Stimulated activated CD8-positive, alpha-beta memory T cell treated with anti-CD3 and anti-CD28 coated beads, Interleukin-15, amount 100 ng/mL, for 1 hour (primary cell): ENCODE measurements around the gene STYXL1.

Experiments
- DNase-seq: peaks from one replicate; pipeline ENCODE4 v3.0.0-alpha.2; 2020; ENCODE audit warnings: low read depth

Gene STYXL1

DNA sequence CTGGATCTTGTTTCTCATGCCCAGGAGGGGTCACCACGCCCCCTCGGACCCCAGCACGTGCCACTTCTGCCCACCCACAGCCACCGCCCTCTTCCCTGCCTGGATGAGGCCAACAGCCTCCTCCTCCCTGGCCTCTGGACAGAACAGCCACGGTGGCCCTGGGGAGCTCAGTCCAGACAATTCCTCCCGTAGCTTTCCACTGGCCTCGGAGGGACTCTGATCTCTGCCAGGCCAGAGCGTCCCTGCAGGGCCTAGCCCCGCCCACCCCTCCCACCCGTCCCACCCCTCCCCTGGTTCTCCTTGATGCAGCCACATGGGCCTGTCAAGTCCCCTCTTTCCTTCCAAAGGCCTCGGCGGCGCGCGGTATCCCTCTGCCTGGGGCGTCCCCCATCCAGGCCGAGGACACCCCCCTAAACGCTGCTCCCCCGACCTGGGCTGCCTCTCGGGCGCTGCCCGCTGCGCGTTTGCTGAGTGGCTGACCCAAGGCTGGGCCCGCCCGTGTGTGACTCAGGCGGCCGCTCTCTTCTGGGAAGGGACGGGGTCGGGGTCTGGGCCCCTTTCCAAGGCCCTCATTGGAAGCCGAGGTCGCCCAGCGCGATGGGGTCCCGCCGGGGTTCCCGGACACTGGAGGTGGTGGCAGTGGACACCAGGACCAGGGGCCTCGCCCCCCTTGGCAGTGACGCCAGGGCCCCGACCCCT lies 54.0 kb downstream of the STYXL1 start:
- DNase-seq = no peak

DNA sequence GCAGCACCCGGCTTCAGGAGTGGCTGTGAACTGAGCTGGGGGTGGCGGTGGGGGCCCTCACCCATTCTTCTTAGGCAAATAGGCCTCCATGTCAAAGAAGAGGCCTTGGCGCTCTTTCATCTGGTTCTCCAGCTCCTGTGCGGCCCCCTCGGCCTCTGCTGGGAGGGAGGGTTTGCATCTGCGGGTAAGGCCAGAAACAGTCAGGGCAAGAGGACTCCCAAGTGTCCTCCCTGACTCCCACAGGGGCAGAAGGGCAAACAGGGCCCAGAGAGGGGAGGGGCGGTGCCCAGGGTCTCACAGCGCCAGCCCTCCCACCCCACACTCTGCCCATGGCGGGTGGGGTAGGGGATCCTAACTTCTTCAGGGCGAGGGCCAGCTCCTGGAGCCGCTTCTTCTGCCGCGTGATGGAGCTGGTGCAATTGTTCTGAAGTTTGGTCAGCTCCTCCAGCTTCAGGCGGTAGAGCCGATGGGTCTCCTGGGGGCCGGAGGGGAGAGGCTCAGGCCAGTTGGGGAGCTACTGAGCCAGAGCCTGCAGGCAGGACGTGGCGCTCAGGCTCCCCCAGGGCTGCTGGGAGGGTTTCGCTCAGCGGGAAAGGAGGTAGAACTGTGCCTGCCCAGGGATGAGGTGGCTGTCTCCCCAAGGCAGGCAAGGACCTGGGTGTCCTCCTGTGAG lies 55.6 kb downstream of the STYXL1 start:
- no peak for DNase-seq

DNA sequence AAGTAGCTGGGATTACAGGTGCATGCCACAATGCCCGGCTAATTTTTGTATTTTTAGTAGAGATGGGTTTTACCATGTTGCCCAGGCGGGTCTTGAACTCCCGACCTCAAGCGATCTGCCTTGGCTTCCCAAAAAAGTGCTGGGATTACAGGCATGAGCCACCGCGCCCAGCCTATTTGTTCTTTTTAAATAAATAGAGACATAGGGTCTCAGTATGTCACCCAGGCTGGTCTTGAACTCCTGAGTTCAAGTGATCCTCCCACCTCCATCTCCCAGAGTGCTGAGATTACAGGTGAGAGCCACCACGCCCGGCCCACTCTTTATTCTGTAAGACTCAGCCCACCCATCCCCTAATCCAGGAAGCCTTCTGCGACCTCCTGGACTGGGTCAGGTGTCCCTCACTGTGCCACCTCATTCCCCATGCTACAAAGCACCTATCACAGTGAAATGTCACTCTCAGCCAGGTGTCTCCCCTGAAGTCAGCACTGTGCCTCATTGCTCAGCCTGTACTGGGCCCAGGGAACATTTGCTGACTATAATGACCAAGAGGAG lies 56.2 kb downstream of the STYXL1 start:
- DNase-seq = no peak

DNA sequence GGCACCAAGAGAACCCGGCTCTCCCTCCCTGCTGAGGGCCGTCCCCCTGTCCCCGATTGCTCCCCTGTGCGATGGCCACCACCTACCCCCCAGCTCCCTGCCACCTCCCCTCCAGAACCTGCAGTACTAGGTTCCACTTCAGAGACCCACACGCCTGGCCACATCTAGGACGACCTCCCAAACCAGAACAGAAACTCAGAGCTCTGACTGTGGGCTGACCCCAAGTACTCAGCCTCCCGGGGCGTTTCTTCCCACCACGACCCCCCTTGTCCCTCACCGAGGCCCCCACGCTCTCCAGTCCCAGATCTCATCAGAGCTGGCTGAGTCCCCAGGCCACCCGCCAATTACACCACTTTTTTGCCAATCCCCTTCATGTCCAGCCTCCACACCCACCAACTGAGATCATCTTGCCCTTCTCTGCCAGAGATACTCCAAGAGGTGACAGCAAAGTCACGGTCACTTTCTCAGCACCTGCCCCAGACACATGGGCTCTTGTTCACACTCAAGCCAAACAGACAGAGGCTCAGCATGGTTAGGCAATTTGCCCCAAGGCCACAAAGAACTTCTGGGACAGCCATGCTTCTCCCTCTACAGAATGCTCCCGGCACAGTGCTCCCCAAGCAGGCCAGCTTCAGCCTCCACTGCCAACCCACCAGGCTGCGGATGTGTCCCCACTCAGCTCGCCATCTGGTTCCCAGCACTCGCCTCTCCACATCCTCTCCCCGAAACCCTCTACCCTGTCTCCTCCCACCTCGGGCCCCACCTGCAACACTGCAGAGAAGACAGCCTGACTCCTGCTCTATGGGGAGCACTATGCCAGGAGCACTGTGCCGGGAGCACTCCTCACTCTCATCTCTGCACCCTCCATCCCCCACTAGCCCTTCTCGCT lies 58.1 kb downstream of the STYXL1 start:
- no peak for DNase-seq

DNA sequence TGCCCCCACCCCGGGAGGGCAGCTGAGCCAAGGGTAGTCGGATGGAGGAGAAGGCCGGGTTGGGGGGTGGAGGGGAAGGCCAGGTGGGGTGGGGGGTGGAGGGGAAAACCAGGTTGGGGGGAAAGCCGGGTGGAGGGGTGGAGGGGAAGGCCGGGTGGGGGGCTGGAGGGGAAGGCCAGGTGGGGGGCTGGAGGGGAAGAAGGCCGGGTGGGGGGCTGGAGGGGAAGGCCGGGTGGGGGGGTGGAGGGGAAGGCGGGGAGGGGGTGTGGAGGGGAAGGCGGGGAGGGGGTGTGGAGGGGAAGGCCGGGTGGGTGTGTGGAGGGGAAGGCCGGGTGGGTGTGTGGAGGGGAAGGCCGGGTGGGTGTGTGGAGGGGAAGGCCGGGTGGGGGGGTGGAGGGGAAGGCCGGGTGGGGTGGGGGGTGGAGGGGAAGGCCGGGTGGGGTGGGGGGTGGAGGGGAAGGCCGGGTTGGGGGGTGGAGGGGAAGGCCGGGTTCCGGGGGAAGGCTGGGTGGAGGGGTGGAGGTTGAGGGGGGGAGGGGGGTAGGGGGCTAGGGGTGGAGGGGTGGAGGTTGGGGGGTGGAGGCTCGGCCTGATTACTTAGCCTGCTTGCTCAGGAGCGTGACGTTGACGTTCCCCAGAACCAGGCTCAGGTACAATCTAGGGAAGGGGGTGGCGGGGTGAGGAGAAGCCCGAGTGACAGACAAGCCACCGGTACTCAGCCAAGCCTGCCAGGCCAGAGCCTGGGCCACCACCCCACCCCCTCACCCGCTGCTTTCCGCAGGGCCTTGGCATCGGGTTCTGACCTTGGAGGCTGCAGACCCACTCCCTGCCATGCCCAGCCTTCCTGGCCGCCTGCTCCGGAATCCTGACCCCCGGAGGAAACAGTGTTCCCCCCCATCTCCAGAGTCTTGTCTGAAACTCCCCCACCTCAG lies 59.0 kb downstream of the STYXL1 start:
- DNase-seq = no peak

DNA sequence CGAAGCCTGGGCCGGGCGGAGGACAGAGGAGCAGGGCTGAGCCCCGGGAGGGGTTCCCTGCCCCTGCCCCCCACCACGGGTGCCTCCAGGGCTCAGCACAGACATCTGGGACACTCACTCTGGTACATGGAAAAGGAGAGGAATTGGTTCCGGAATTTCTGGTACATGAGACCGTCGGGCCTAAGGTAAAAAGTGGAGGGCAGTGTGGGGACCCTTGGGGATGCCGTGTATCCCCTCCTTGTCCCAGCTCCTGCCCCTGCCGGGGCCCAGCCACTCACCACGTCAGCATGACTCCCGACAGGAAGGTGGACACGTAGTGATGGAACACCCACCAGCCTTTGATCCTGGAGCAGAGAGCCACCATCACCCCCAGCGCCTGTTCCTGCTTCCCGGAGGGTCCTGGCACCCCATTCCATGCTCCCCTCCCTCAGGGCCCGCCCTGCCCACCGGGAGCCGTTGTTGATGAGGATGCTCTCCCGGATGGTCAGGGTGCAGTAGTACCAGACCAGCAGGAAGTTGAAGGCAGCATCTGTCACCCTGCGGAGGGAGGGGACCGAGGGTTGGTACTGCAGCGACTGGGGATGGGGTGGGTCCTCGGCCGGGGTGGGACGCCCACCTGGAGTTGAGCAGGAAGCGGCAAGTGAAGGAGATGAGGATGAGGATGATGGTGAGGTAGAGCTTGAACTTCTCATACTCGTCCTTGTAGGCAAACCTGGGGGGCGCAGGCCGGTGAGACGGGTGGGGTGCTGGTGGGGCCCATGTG lies 59.8 kb downstream of the STYXL1 start:
- DNase-seq = no peak

DNA sequence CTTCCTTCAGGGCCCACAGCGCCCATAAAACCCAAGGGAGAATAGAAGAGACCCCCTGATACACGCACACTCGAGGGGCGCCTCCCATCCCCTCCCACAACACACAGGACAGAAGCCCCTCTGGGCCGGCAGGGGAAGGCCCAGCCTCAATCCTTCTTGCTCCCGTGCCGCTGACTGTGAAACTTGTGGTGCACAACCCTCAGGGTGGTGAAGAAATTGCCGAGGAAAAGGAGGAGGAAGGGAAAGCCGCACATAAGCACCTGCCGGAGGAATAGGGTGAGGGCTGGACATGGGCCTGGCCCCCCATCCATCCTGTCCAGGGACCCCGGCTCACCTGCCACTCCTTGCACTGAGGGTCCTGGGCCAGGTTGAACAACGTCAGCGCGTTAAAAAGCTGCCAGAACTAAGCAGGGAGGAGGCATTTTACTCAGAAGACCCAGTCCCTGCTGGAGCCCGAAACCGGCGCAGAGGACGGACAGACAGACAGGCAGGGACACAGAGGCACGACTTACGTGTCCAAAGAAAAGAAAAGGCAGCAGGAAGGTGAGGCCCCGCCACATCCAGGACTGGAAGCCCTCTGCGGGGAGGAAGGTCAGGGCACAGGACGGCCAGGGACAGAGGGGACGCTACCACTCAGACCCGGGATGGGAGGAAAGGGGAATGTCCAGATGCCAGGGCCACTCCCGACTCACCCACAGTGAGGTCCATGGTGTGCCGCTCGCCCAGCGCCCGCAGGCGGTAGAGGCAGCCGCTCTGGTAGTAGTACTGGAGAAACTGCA lies 60.6 kb downstream of the STYXL1 start:
- DNase-seq = no peak

DNA sequence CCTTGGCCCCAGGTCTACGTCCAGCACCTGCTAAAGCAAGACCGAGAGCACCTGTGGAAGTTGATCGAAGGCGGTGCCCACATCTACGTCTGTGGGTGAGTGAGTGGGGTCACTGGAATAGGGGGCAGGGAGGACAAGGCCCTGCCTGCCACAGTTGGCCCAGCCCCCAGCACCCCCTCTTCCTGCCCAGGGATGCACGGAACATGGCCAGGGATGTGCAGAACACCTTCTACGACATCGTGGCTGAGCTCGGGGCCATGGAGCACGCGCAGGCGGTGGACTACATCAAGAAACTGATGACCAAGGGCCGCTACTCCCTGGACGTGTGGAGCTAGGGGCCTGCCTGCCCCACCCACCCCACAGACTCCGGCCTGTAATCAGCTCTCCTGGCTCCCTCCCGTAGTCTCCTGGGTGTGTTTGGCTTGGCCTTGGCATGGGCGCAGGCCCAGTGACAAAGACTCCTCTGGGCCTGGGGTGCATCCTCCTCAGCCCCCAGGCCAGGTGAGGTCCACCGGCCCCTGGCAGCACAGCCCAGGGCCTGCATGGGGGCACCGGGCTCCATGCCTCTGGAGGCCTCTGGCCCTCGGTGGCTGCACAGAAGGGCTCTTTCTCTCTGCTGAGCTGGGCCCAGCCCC lies 61.5 kb downstream of the STYXL1 start:
- DNase-seq = no peak

DNA sequence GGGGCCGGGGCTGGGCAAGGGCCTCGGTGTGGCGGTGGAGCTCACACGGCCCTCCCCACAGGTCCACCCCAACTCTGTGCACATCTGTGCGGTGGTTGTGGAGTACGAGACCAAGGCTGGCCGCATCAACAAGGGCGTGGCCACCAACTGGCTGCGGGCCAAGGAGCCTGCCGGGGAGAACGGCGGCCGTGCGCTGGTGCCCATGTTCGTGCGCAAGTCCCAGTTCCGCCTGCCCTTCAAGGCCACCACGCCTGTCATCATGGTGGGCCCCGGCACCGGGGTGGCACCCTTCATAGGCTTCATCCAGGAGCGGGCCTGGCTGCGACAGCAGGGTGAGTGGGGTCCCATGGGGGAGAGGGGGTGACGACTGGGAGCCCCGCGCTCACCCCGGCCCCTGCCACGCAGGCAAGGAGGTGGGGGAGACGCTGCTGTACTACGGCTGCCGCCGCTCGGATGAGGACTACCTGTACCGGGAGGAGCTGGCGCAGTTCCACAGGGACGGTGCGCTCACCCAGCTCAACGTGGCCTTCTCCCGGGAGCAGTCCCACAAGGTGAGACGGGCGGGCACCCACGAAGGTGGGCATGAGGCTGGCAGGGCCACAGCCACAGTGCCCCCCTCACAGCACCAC lies 62.2 kb downstream of the STYXL1 start:
- no peak for DNase-seq

DNA sequence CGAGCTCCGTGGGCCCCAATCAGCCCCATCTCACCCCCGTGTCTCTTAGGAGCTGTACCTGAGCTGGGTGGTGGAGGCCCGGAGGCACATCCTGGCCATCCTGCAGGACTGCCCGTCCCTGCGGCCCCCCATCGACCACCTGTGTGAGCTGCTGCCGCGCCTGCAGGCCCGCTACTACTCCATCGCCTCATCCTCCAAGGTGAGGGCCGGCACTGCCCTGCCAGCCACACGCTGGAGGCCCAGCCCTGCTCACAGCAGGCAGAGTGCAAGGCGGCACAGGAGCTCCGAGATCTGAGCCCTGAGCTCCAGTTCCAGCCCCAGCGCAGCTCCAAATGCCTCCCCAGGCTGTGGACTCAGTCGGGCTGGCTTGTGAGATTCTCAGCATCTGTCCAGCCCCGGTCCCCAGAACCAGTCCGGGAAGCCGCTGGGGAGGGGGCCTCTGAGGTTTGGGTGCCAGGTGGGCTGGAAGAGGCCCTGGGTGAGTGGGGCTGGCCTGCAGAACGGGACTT lies 62.7 kb downstream of the STYXL1 start:
- no peak for DNase-seq

DNA sequence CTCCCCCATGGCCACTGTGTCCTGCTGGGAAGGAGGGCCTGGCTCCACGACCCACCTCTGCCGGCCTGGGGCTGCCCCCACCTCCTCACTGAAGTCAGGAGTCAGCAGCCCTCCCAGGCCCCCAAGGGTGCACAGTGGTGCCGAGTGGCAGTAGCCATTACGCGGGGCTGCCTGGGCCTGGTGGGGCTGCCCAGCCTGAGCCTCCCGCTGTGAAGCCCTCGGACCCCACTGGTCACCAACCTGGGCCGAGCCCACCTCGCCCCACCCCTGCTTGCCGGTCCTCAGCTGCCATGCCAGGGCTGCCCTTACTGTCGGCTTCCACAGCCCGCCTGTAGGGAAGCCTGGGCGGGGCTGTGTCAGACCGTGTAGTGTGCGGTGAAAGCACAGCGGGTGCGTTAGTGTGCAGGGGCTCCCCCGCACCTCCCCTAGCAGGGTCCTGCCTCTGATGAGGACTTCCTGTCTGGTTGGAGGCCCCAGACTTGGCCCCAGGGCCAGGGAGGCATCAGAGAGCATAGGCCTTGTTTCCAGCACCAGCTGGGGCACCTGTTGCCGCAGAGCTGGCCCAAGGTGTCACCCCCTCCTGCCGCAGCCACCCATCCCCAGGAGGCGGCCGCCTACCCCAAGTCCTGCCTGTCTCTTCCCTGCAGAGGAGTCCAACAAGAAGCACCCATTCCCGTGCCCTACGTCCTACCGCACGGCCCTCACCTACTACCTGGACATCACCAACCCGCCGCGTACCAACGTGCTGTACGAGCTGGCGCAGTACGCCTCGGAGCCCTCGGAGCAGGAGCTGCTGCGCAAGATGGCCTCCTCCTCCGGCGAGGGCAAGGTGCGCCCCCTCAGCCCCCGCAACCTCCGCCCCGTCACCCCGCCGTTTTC lies 63.4 kb downstream of the STYXL1 start:
- no peak for DNase-seq

DNA sequence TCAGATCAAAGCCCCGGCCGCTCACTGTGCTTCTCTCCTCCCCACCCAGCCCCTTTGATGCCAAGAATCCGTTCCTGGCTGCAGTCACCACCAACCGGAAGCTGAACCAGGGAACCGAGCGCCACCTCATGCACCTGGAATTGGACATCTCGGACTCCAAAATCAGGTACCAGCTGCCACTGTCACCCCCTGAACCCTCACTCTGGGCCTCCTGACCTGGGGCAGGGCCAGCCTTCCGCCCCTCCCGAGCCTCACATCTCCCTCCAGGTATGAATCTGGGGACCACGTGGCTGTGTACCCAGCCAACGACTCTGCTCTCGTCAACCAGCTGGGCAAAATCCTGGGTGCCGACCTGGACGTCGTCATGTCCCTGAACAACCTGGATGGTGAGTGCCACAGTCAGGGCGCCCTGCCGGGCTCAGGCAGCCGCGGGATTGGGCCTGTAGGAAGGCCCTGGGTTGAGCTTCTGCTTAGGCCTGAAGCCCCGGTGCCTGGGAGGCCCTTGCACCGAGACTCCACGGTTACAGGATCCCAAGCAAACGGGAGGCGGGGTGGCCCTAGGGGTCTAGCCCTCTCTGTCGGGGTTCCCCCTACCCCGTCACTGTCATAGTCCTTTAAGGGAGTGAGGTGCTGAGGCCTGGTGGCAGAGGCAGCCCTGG lies 64.2 kb downstream of the STYXL1 start:
- no peak for DNase-seq

DNA sequence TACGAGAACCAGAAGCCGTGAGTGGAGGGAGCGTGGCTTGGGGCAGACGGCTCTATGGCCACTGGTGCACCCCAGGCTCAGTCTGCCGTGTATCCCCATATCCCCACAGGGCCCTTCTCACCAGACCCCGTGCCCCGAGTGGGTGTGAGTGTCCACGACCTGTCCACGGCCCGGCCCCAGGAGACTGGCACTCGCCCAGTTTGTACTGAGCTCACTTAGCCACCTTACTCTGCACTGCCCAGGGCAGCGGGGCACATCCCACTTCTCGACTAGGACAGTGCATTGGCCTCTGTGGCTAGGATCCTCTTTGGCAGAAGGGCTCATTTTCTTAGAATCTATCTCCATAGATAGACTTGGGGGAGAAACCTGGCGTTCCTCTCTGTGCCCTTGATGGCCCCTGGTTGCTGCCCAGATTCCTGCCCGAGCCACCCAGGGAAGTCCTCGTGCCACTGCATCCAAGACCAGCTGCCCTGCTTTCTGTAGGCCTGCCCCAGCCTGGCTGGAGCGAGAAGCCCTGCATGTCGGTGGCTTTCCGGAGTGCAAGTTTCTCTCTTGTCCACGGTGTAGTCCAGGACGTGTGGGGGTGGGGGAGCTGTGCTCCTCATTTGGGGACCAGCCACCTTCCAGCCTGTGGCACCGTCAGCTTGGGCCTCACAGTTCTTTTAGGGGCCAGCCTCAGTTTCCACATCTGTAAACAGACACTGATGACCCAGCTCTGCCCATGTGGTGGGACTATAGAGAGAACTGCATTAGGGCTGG lies 65.3 kb downstream of the STYXL1 start:
- no peak for DNase-seq

DNA sequence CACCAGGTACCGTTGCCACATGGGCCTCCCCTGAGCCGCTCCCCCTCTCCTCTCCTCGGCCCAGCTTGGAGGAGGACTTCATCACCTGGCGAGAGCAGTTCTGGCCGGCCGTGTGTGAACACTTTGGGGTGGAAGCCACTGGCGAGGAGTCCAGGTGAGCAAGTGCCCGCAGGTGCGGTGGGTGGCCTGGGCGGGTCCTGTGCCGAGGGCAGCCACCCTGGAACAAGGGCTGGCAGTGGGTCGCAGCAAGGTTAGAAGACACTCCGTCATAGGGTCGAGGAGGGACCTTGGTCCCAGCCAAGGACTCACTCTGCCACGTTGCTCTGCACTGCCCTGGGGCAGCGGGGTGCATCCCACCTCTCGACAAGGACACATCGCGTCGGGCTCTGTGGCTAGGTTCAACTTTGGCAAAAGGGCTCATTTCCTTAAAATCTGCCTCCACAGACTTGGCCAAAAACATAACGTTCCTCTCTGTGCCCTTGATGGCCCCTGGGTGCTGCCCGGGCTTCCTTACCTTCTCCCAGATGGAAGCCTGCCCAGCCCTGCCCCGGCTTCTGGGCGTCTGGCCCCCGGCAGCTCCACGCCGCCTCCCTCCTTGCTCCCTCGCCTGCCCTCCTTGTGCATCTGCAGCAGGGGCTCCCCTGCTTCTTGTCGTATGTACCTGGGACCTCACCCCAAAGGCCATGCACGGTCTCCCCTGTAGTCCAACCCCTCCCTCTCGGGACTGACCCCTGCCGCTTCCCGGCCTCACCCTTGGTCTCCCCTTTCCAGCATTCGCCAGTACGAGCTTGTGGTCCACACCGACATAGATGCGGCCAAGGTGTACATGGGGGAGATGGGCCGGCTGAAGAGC lies 66.1 kb downstream of the STYXL1 start:
- DNase-seq = no peak

DNA sequence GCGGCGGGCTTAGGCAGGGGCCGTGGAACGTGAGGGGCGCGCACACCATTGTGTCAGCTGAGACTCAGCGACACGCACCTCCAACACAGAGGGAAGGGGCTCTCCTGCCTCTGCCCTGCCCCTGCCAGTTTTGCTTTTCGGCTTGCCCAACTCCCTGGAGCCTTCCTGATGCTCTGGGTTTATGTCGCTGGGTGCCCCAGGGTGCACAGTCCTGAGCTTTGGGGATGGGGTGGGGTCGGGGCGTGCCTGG lies 66.7 kb downstream of the STYXL1 start:
- DNase-seq = no peak
